HK-2 (cell line): ENCODE measurements around the gene SLC47A1.
"Not testable (repeated sequence)": the region's sequence is repeated elsewhere in the genome, so short reads cannot be mapped to it uniquely, and the experiment has no call there.

ENCODE experiments used
- DNase-seq: peaks from one replicate; pipeline ENCODE4 v3.0.0-alpha.2; 2018; ENCODE audit not compliant: unreplicated experiment

SLC47A1 gene

GRCh38 chr17:19554393-19554792, 20.7 kb downstream of the SLC47A1 start:
- no peak for DNase-seq

DNA sequence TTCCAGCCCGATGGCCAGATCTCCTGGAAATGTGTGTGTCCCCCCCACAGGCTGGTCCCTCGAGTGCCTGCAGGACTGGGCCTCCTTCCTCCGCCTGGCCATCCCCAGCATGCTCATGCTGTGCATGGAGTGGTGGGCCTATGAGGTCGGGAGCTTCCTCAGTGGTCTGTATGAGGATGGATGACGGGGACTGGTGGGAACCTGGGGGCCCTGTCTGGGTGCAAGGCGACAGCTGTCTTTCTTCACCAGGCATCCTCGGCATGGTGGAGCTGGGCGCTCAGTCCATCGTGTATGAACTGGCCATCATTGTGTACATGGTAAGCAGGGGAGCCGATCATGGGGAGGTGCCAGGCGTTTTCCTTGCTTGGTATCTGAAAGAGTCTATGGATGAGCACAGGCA, 22.1 kb downstream of the SLC47A1 start:
- no peak for DNase-seq

DNA sequence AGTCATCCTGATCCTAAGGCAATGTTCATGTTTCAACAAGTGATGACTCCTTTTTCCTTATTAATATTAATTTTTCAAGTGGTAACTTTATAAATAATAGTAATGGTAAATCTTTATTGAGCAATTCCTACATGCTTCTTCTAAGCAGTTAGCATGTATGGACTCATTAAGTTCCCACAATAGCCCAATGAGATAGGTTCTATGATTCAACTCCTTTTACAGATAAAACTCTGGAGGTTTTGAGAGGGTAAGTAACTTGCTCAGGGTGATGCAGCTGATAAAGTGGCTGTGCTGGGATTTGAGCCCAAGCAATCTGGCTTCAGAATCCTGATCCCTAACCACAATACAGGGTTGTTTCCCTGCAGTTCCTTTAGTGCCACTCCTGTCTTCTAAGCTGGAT, 25.3 kb downstream of the SLC47A1 start:
- DNase-seq = no peak

DNA sequence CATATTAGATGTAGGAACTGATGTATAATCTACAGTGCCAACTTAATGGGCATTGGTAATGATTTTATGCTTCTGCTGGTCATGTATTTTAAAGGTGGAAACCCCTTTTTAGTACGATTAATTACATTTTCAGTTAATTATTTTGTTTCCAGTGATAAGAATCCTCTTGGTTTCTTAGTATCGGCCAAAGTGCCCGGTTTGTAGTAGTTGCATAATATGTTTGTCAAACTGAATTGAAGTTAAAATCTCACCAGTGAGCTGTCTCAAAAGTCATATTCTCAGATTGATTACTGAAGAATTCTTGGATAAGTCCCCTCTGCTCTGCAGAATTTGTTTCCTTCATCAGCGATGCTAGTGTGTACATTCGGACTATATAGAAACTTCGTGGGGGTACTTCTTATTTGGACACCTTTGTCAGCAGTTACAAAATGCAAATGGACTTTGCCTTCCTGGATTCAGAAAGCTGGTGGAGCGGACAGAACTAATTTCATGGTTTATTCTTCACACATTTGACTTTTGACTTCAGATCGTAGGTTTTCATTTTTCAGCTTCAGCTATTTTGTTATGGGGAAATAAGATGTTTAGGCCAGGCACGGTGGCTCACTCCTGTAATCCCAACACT, 28.2 kb downstream of the SLC47A1 start:
- no peak for DNase-seq

- DNase-seq = no peak
Observed at GRCh38 chr17:19565817-19566575, 32.3 kb downstream of the SLC47A1 start.

DNA sequence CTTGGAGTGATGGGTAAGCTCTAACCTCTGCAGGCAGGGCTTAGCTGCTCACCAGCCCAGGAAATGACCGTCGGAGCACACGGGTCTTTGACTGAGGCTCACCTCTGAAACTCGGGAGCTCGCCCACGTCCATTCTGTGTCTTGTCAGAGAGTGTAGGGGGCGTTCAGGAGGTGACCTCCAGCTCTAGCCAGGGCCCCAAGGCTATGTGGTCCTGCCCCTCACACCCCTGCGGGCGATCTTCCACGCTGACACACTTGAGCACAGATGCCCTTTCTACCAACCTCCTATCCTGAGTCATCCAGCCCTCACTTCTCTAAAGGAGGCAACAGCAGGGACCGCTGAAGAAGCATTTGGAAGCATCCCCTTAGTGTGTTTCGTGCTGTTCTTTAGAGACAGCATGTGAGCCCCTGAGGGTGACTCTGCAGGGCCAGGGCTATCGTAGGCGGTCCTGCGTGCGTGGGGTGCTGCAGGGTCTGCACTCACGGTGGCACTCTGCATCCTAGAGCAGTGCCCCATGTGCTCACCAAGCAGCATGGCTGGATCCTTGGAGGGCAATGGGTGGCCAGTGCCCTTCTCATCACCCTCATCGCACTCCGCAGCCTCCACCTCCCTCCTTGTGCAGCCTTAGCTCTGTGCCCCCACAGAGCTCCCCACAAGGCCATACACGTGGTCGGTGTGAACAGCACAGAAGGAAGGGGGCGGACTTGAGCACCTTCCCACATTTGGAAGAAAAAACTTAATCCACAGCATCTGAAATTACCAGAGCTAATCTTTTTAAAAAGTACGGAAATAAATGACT, 33.8 kb downstream of the SLC47A1 start:
- no peak for DNase-seq

GRCh38 chr17:19568016-19568350, 34.3 kb downstream of the SLC47A1 start:
- DNase-seq = no peak

- no peak for DNase-seq
Observed at GRCh38 chr17:19569785-19570543, 36.3 kb downstream of the SLC47A1 start.

DNA sequence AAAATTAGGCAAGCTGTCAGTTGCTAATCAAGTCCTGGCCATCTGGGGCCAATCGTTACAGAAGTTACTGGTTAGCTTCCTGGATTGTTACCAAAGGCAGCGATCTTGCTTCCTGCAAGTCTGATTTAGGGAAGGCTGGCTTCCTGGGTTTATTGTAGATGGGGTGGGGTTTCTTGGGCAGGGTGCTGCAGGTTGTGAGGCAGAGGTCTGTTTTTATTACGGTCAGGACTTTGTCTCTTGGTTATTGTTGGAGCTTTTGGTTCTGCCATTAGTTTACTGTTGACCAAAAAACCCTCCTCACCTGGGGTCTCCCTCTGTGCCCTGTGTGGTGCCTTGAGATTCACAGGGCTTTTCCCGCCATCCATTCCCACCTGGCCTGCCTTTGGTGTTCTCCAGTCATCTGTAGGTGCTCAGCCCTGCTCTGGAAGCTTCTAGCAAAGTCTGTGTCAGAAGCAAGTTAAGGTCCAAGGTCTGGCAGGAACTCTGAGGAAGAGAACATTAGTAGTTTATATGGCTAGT, 36.9 kb downstream of the SLC47A1 start:
- no peak for DNase-seq

DNA sequence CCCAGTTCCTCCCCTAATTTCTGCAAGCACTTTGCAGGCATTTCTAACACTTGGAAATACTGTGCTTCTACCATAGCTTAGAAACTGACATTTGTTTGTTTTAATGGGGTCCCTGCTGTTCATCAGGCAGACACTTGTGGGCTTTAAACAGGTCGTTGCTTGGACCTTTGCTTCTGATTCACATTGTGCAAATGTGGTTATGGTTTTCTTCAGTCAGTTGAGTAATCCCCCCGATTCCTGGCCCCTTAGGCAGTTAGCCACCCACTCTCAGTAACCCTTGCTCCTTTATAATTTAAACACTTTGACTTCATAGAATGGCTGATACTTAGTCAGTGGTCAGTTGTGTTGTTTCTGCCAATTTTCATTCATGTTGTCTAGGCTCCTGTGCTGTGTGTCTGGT, 39.4 kb downstream of the SLC47A1 start:
- DNase-seq = no peak

- no peak for DNase-seq
Observed at GRCh38 chr17:19574956-19575355, 41.3 kb downstream of the SLC47A1 start.

DNA sequence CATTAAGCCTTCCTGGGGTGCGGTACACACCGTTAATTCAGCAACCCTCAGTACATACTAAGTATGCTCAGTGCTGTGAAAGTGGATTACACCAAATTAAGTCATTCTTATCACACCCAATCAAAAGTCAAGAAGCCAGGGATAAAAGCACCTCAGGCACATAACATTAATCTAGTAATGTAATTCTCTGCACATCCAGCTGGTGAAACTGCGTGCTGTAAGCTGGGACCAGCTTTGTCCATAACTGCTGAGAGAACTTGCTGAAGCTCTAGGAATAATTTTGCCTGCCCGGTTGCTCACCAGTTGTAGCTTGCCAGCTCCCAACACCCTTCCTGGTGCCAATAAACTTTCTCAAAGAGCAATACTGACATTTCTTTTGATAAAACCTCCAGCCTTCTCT, 44.9 kb downstream of the SLC47A1 start:
- DNase-seq = no peak

DNA sequence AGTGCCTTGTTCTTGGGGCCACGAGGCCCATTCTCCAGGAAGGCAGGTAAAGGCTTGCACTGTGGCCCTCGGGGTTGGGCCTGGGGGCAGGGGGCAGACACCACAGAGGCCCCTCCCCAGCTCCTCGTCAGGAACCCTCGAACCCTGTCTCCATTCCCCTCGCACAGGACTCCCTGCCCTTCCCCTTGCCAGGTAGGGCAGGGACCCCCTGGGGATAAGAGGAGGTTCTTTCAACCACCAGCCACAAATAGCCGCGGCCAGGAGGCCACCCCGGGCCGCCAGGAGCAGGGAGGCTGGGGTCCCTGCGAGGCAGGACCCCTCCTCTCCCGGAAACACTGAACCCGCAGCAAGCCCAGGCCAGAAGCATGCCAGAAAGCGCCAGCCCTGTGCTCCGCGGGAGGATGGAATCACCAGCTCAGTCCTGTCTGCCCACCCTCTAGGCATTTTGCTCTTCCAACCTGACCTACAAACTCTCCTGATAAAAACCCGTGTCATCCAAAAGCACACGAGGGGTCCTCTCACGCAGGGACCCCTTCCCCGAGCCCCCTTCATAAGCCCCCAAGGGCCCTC, 45.6 kb downstream of the SLC47A1 start:
- DNase-seq = no peak

DNA sequence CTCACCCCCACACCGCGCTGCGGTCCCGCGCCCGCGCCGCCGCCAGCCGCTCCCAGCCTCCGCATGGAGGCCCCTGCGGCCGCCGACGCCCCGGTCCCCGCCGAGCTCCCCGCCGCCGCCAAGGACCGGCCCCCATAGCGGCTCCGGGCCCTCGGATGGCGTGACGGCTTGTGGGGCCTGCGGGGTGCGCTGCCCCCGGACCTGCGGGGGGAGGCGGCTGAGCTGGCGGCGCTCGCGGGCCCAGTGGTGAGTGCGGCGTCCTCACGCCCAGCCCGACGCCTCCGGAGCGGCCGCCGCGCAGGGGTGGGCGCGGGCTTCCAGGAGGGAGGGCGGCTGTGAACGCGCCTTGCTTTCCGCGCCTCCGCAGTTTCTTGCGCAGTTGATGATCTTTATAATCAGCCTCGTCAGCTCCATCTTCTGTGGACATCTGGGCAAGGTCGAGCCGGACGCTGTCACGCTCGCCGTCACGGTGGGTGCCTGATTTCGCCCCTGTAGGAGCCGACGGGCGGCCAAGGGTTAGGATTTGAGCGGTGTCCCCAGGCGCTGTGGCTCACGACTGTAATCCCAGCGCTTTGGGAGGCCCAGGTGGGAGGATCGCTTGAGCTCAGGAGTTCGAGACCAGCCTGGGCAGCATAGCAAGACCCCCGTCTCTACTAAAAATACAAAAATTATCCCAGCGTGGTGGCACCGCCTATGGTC, 46.4 kb downstream of the SLC47A1 start:
- DNase-seq = no peak

- not testable (repeated sequence) for DNase-seq
Observed at GRCh38 chr17:19580566-19580920, 46.9 kb downstream of the SLC47A1 start.

DNA sequence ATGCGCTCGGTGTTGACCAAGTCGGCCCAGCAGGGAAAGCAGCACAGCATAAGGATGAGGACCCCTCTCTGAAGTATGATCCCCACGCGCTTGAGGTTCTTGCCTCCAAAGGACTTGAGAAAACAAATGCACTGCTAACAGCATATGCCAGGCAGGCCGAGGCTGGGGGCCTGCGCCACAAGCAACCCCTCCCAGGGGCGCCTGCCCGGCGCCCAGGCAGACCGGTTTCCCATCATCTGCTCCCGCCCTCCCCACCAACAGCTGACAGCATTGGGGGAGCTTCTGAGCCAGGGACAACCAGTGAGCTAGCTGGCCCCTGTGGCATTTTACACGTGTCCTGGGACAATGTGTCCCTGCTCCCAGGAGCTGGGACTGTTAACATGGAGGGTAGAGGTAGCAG, 48.5 kb downstream of the SLC47A1 start:
- DNase-seq = not testable (repeated sequence)

GRCh38 chr17:19583871-19584270, 50.2 kb downstream of the SLC47A1 start:
- DNase-seq = no peak

DNA sequence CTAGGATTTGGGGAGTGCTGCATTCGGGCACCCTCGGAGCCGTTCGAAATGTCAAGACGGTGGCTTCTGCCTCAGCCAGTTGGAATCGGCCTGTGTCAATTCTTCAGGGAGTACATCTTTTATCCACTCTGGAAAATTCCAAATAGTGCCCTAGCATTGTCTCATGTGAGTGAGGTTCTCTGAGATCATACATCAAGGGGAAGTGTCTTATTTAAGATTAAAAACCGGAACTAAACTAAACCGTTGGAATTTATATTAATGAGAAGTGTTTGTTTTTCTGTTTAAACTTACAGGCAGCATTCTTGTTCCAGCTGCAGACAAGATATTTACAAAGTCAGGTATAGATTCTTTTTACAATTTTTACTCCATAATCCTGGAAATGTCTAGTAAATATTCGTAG, 56.8 kb downstream of the SLC47A1 start:
- DNase-seq = no peak

DNA sequence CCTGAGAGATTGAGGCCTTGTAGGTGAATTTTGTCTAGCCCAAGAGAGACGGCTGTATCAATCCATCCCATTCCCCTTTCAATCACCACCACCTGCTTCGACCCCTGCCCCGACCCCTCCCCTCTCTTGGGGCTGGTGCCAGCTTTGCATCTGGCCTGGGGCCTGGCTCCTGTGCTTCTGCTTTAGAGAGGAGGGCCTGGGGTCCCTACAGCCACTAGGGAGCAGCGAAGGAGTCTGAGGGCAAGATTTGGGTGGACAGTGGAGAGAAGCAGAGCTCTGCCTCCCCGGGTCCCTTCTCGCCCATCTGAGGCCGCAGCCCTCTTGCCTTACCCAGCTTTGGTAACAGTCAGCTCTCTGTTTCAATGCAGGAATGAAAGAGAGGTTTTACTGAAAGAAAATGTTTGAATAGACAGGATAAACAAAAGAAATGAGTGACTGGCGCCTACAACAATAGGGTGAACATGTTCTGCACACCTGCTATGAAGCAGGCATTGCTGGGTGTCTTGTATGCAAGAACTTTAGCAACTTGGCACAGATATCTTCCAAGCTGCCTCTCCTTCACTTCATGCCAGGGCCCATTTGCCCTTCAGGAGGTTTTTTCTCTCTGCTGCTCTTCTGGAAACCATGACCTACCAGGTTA, 57.4 kb downstream of the SLC47A1 start:
- DNase-seq = no peak

- no peak for DNase-seq
Observed at GRCh38 chr17:19592316-19592715, 58.7 kb downstream of the SLC47A1 start.

GRCh38 chr17:19596869-19597268, 63.2 kb downstream of the SLC47A1 start:
- no peak for DNase-seq
